ENCODE measurements around the gene FNDC3A.
A peak's percentile ranks its signal among the peaks of the same experiment; 100 is the strongest.

The FNDC3A gene

GRCh38 chr13:48975856-48976575, at the start of gene FNDC3A:
TSS of gene FNDC3A (plus strand) at chr13:48975912. CDS start at chr13:49006191, 30,279 bp downstream.
- peaks cover 0 to 8% (median 5%) of the 10 kb centered on the region in 11 experiments; a peak in 5 of 22 replicates for H3K36me3 ChIP-seq
- H3K4me2 ChIP-seq, result peak within 1 kb of the TSS; percentile 73 to 93 (median 87)
- no peak for TF ChIP-seq Cebpa-rat (IDR thresholded peaks at IDR 0.05)
- peak within 1 kb of the TSS; percentile 77 to 91 (median 86) for H3K4me3 ChIP-seq
- peaks cover 0 to 44% (median 38%) of the 10 kb centered on the region in 11 experiments; a peak in 13 of 22 replicates for H4K20me1 ChIP-seq
- H3K9me3 ChIP-seq (replicated peaks in 1 of 11), result peaks cover 34 to 43% (median 39%) of the 10 kb centered on the region in 11 experiments
- peaks cover 27 to 49% (median 45%) of the 10 kb centered on the region in 10 experiments for H3K4me1 ChIP-seq
- no peaks in the 10 kb centered on the region for H3K27me3 ChIP-seq
- peak within 1 kb of the TSS; percentile 96 to 99 (median 98) for H3K27ac ChIP-seq
- peak within 1 kb of the TSS; percentile 94 to 98 (median 97) for H3K9ac ChIP-seq

GRCh38 chr13:48928757-48929430, 46.8 kb upstream of the FNDC3A start:
- Histone ChIP-seq H3K4me1 (no peaks in the 10 kb centered on the region), H3K9me3 (replicated peaks in 1 of 11) (peaks cover 0 to 13% (median 0%) of the 10 kb centered on the region in 11 experiments; a peak in 5 of 22 replicates), H3K36me3 (no peaks in the 10 kb centered on the region), H4K20me1 (no peaks in the 10 kb centered on the region), H3K4me3 (no peak overlapping the region), H3K4me2 (no peak overlapping the region), H3K27ac (no peak overlapping the region), H3K27me3 (no peaks in the 10 kb centered on the region), H3K9ac (no peak overlapping the region)
- no peak for TF ChIP-seq Cebpa-rat (IDR thresholded peaks at IDR 0.05)

GRCh38 chr13:48930918-48931317, 44.8 kb upstream of the FNDC3A start:
- H3K27ac ChIP-seq, result no peak overlapping the region
- H3K4me3 ChIP-seq, result no peak overlapping the region
- no peak overlapping the region for H3K9ac ChIP-seq
- TF ChIP-seq Cebpa-rat (IDR thresholded peaks at IDR 0.05), result no peak
- no peaks in the 10 kb centered on the region for H4K20me1 ChIP-seq
- H3K4me1 ChIP-seq, result no peaks in the 10 kb centered on the region
- H3K36me3 ChIP-seq, result no peaks in the 10 kb centered on the region
- peaks cover 0 to 29% (median 0%) of the 10 kb centered on the region in 11 experiments; a peak in 5 of 22 replicates for H3K9me3 ChIP-seq (replicated peaks in 1 of 11)
- no peaks in the 10 kb centered on the region for H3K27me3 ChIP-seq
- H3K4me2 ChIP-seq, result no peak overlapping the region

GRCh38 chr13:48938308-48938943, 37.3 kb upstream of the FNDC3A start:
- H3K27ac ChIP-seq, result no peak overlapping the region
- no peak overlapping the region for H3K9ac ChIP-seq
- H3K9me3 ChIP-seq (replicated peaks in 1 of 11), result peaks cover 0 to 16% (median 0%) of the 10 kb centered on the region in 11 experiments; a peak in 4 of 22 replicates
- no peaks in the 10 kb centered on the region for H4K20me1 ChIP-seq
- no peak for TF ChIP-seq Cebpa-rat (IDR thresholded peaks at IDR 0.05)
- no peak overlapping the region for H3K4me3 ChIP-seq
- no peaks in the 10 kb centered on the region for H3K36me3 ChIP-seq
- no peaks in the 10 kb centered on the region for H3K27me3 ChIP-seq
- H3K4me2 ChIP-seq, result no peak overlapping the region
- no peaks in the 10 kb centered on the region for H3K4me1 ChIP-seq

GRCh38 chr13:48939728-48940127, 36.0 kb upstream of the FNDC3A start:
- Histone ChIP-seq H3K27ac (no peak overlapping the region), H3K27me3 (no peaks in the 10 kb centered on the region), H3K4me3 (no peak overlapping the region), H3K9me3 (replicated peaks in 1 of 11) (peaks cover 0 to 9% (median 0%) of the 10 kb centered on the region in 11 experiments; a peak in 1 of 22 replicates), H3K4me2 (no peak overlapping the region), H3K4me1 (no peaks in the 10 kb centered on the region), H3K9ac (no peak overlapping the region), H3K36me3 (no peaks in the 10 kb centered on the region), H4K20me1 (no peaks in the 10 kb centered on the region)
- no peak for TF ChIP-seq Cebpa-rat (IDR thresholded peaks at IDR 0.05)

GRCh38 chr13:48942131-48942530, 33.6 kb upstream of the FNDC3A start:
- Histone ChIP-seq H3K36me3 (no peaks in the 10 kb centered on the region), H3K4me1 (no peaks in the 10 kb centered on the region), H3K4me2 (no peak overlapping the region), H3K9me3 (replicated peaks in 1 of 11) (no peaks in the 10 kb centered on the region), H3K9ac (no peak overlapping the region), H3K4me3 (no peak overlapping the region), H3K27me3 (no peaks in the 10 kb centered on the region), H3K27ac (no peak overlapping the region), H4K20me1 (no peaks in the 10 kb centered on the region)
- no peak for TF ChIP-seq Cebpa-rat (IDR thresholded peaks at IDR 0.05)

- H3K9ac ChIP-seq, result no peak overlapping the region
- no peaks in the 10 kb centered on the region for H4K20me1 ChIP-seq
- no peaks in the 10 kb centered on the region for H3K9me3 ChIP-seq (replicated peaks in 1 of 11)
- H3K27ac ChIP-seq, result no peak overlapping the region
- TF ChIP-seq Cebpa-rat (IDR thresholded peaks at IDR 0.05), result no peak
- H3K36me3 ChIP-seq, result no peaks in the 10 kb centered on the region
- no peak overlapping the region for H3K4me2 ChIP-seq
- H3K27me3 ChIP-seq, result no peaks in the 10 kb centered on the region
- no peaks in the 10 kb centered on the region for H3K4me1 ChIP-seq
- H3K4me3 ChIP-seq, result no peak overlapping the region
Observed at GRCh38 chr13:48944221-48944620, 31.5 kb upstream of the FNDC3A start.

GRCh38 chr13:48945626-48946025, 30.1 kb upstream of the FNDC3A start:
- Histone ChIP-seq H3K4me3 (no peak overlapping the region), H3K4me2 (no peak overlapping the region), H4K20me1 (no peaks in the 10 kb centered on the region), H3K4me1 (no peaks in the 10 kb centered on the region), H3K27me3 (no peaks in the 10 kb centered on the region), H3K9me3 (replicated peaks in 1 of 11) (no peaks in the 10 kb centered on the region), H3K36me3 (no peaks in the 10 kb centered on the region), H3K9ac (no peak overlapping the region), H3K27ac (no peak overlapping the region)
- no peak for TF ChIP-seq Cebpa-rat (IDR thresholded peaks at IDR 0.05)

- TF ChIP-seq Cebpa-rat (IDR thresholded peaks at IDR 0.05), result no peak
- Histone ChIP-seq H3K9me3 (replicated peaks in 1 of 11) (no peaks in the 10 kb centered on the region), H3K4me1 (no peaks in the 10 kb centered on the region), H3K9ac (no peak overlapping the region), H4K20me1 (no peaks in the 10 kb centered on the region), H3K36me3 (no peaks in the 10 kb centered on the region), H3K4me2 (no peak overlapping the region), H3K27ac (no peak overlapping the region), H3K4me3 (no peak overlapping the region), H3K27me3 (no peaks in the 10 kb centered on the region)
Observed at GRCh38 chr13:48946163-48946562, 29.5 kb upstream of the FNDC3A start.
